Inflammatory macrophage treated with lipopolysaccharide for 1 hour (primary cell): ENCODE measurements around the gene SFSWAP.
"Not testable (repeated sequence)": the region's sequence is repeated elsewhere in the genome, so short reads cannot be mapped to it uniquely, and the experiment has no call there.

ENCODE experiments used
- DNase-seq, 2 donors: peaks; one replicate each; pipeline ENCODE4 v3.0.0-alpha.2; 2020 to 2022

Gene SFSWAP

DNA sequence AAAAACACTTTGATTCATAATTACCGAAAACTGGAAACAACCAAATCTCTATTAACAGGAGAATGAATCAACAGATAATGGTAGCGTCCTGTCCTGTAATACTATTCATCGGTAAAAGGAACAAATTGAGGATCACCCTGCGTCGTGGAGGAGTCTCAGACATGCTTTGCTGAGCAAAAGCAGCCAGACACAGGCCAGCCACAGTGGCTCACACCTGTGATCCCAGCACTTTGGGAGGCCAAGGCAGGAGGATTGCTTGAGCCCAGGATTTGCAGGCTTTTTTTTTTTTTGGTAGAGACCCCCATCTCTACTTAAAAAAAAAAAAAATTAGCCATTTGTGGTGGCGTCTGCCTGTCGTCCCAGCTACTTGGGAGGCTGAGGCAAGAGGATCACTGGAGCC, 83.2 kb downstream of the SFSWAP start:
- DNase-seq = no peak

- DNase-seq = no peak
Measured at GRCh38 chr12:131794573-131794972, 83.7 kb downstream of the SFSWAP start.

- DNase-seq = no peak
Measured at GRCh38 chr12:131795064-131795463, 84.2 kb downstream of the SFSWAP start.

- no peak for DNase-seq
Measured at GRCh38 chr12:131795690-131796410, 85.0 kb downstream of the SFSWAP start.

GRCh38 chr12:131796411-131796736, 85.5 kb downstream of the SFSWAP start:
- no peak for DNase-seq

GRCh38 chr12:131796754-131797587, 86.1 kb downstream of the SFSWAP start:
- no peak for DNase-seq

GRCh38 chr12:131797588-131797934, 86.7 kb downstream of the SFSWAP start:
- no peak for DNase-seq

- DNase-seq = no peak
Measured at GRCh38 chr12:131799195-131799594, 88.3 kb downstream of the SFSWAP start.

DNA sequence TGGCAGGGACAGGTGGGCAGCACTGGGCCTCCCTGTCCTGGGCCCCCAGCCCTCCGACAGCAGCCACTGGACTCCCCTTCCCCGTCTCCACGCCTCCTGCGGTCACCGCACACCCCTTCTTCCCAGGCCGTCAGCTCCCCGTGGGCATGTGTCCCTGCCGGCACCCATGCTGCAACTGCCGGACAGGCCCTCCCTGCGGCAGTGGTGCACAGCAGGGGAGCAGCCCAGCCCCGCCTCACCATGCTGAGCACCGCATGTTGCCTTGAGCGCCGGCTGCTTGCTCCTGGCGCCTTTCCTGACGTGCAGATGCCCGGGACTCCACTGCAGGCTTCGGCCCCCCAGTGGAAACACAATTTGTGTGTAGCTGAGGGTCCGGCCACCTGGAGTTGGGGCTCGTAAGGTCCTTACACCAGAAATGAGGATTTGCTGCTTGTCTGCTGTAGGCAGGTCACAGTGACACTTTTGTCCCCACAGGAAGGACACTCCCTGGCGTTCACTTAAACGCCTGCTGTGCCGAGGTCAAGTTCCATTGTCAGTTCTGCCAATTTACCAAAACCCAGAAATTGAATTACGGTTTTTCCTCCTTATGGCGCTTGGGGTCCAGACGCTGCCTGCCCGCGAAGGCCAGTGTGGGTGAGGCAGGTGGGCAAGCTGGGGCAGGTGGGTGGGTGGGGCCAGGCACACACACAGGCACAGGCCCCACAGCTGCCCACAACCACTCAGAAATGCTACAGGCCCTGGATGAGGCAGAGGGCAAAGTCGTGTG, 89.1 kb downstream of the SFSWAP start:
- DNase-seq = no peak

GRCh38 chr12:131800594-131801135, 89.8 kb downstream of the SFSWAP start:
- DNase-seq = no peak

- DNase-seq = no peak
Measured at GRCh38 chr12:131801254-131801866, 90.5 kb downstream of the SFSWAP start.

- DNase-seq = peak; percentile 30 to 36
Measured at GRCh38 chr12:131803961-131804521, 93.2 kb downstream of the SFSWAP start.

DNA sequence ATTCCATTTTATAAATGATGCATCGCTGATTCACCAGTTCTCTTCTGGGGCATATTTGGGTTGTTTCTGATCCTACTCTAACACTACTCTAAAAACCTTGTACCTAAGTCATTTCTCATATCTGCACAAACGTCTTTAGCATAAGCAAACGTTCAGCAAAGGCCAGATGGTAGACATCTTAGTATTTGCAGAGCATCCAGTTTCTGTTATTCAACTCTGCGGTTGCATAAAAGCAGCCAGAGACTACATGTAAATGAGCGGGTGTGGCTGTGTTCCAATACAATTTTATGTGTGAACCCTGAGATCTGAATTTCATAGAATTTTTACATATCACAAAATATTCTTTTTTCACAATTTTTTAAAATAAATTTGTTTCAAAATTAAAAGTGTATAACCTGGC, 94.5 kb downstream of the SFSWAP start:
- DNase-seq = no peak

GRCh38 chr12:131806674-131807073, 95.8 kb downstream of the SFSWAP start:
- DNase-seq = no peak

DNA sequence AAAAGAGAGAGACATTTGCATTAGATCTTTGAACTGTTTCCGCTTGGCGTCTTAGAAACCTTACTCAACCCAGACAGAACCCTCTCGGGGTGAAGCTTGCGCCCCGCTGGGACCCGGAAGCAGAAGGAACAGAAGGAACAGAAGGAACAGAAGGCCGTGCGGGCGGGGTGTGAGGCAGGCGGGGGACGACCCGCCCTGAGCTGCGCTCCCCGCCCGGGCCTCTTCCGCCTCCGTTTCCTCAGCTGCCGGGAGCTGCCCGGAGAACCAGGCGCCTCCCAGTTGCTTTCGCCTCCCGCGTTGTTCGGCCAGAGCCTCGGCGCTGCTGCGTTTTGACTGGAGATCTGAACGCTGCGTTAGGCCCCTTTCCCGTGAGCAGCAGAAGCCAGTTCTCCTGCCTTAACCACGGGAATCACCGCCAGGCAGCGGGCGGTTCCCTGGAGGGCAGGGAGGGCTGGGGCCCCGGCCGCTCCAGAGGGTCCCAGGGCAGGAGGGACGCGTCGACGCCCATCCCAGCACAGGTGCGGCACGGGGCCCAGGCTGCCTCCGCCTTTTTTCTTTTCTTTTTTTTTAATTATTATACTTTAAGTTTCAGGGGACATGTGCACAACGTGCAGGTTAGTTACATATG, 98.0 kb downstream of the SFSWAP start:
- DNase-seq = peak; percentile 34 to 39

GRCh38 chr12:131809476-131810254, 98.8 kb downstream of the SFSWAP start:
- not testable (repeated sequence) for DNase-seq

DNA sequence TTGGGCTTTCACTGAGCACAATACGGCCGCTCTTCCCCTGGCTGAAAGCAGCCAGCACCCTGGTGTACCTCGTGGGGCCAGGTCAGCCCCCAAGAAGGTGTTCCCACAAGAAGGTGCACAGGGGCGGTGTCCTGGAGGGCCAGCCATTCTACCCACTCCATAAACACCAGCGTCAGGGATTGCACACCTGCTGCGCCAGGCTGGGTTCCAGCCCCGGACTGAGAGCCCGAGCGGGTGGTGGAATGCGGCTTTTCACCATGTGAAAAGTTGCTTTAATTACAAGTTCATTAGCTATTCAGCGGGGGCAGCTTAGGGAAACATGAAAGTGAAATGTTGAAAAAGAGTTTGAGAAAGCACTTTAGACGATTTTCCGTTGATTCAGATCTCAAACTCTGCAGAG, 99.8 kb downstream of the SFSWAP start:
- DNase-seq = no peak

- peak; percentile 20 to 25 for DNase-seq
Measured at GRCh38 chr12:131815131-131815530, 104.2 kb downstream of the SFSWAP start.

- DNase-seq = no peak
Measured at GRCh38 chr12:131816495-131816894, 105.6 kb downstream of the SFSWAP start.

DNA sequence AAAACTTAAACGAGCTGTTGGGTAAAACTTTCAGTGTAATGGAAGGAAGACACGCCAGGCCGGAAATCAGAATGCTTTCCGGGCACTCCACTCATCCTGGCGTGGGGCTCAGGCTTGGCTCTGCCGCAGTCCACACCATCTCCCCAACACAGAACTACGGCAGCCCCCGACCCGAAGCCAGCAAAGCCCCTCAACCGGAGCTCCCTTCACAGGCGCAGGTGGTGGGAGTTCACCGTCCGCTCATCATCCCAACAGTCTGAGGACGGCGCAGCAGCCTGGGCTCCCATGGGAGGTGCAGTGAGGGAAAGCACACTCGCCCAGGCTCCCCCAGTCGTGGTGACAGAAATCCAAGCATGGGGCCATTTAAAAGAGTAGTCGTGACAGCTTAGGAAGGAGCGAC, 106.4 kb downstream of the SFSWAP start:
- no peak for DNase-seq
